ENCODE measurements around the gene AGXT. TPM values are rescaled to one million over a fixed set of nuclear protein-coding genes. Genes with fewer than 3 reads are reported as not detected.

Gene AGXT
- total RNA-seq, 1 donor from 2014 or later: not detected

DNA sequence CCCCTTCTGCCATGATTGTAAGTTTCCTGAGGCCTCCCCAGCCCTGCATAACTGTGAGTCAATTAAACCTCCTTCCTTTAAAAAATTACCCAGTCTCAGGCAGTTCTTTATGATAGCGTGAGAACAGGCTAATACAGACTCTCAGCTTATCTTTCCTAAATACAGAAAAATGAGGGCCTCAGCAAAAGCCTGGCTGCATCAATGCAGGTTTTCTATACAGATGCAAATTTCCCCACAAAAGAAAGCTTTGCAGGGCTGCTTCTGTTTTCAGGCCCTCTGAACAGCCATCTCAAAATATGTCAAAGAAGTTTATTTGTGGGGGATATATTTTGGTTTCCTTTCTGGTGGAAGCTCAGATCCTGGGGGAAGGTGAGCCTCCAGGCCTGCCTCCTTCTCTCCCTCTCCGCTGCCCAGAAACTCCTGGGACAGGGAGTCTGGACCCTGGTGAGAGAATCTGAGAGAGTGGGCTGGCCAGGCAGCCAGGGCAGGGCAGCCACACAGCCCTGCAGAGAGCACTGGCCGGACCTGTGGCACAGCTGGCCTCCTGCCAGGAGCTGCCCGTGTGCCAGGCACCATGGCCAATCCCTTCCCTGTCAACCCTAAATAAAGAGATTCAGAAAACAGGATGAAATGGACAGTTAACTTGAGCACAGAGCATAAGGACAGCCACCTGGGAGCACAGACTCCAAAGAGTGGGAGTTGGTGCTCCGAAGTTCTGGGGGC, 21.6 kb upstream of the AGXT start:
- TF ChIP-seq, protein P1, sequence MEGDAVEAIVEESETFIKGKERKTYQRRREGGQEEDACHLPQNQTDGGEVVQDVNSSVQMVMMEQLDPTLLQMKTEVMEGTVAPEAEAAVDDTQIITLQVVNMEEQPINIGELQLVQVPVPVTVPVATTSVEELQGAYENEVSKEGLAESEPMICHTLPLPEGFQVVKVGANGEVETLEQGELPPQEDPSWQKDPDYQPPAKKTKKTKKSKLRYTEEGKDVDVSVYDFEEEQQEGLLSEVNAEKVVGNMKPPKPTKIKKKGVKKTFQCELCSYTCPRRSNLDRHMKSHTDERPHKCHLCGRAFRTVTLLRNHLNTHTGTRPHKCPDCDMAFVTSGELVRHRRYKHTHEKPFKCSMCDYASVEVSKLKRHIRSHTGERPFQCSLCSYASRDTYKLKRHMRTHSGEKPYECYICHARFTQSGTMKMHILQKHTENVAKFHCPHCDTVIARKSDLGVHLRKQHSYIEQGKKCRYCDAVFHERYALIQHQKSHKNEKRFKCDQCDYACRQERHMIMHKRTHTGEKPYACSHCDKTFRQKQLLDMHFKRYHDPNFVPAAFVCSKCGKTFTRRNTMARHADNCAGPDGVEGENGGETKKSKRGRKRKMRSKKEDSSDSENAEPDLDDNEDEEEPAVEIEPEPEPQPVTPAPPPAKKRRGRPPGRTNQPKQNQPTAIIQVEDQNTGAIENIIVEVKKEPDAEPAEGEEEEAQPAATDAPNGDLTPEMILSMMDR (IDR thresholded peaks at IDR 0.05; ENCODE audit: borderline replicate concordance): no peak
- H3K4me1 ChIP-seq: peaks cover 4% of the 10 kb centered on the region
- H3K36me3 ChIP-seq: no peaks in the 10 kb centered on the region
- no peak overlapping the region for H3K4me3 ChIP-seq
- H3K27me3 ChIP-seq (ENCODE audit: low read depth): peaks cover 16% of the 10 kb centered on the region
- no peaks in the 10 kb centered on the region for H3K9me3 ChIP-seq (replicated peaks)
- H3K27ac ChIP-seq (replicated peaks): no peak overlapping the region
- no peak for DNase-seq
- intact Hi-C loops (cut with micrococcal nuclease): loop anchor here (10.0 kb wide), 1 partner anchor 1832 kb away; no protein-coding TSS in a partner anchor

DNA sequence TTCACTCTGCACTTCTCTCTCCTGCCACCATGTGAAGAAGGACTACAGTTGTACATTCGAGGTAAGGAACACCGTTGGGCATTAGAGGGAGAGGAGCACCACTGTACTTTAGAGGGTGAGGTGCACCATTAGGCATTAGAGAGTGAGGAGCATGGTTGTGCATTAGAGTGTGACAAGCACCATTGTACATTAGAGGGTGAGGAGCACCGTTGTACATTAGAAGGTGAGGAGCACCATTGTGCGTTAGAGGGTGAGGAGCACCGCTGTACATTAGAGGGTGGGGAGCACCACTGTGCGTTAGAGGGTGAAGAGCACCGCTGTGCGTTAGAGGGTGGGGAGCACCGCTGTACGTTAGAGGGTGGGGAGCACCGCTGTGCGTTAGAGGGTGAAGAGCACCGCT, 20.8 kb upstream of the AGXT start:
- H3K36me3 ChIP-seq: no peaks in the 10 kb centered on the region
- TF ChIP-seq, protein P1 (IDR thresholded peaks at IDR 0.05; ENCODE audit: borderline replicate concordance): no peak
- H3K4me1 ChIP-seq: peaks cover 4% of the 10 kb centered on the region
- H3K9me3 ChIP-seq (replicated peaks): no peaks in the 10 kb centered on the region
- intact Hi-C loops (cut with micrococcal nuclease): loop anchor here (10.0 kb wide), 1 partner anchor 1833 kb away; no protein-coding TSS in a partner anchor
- DNase-seq: no peak
- H3K27ac ChIP-seq (replicated peaks): no peak overlapping the region
- H3K4me3 ChIP-seq: no peak overlapping the region
- peaks cover 13% of the 10 kb centered on the region for H3K27me3 ChIP-seq (ENCODE audit: low read depth)

DNA sequence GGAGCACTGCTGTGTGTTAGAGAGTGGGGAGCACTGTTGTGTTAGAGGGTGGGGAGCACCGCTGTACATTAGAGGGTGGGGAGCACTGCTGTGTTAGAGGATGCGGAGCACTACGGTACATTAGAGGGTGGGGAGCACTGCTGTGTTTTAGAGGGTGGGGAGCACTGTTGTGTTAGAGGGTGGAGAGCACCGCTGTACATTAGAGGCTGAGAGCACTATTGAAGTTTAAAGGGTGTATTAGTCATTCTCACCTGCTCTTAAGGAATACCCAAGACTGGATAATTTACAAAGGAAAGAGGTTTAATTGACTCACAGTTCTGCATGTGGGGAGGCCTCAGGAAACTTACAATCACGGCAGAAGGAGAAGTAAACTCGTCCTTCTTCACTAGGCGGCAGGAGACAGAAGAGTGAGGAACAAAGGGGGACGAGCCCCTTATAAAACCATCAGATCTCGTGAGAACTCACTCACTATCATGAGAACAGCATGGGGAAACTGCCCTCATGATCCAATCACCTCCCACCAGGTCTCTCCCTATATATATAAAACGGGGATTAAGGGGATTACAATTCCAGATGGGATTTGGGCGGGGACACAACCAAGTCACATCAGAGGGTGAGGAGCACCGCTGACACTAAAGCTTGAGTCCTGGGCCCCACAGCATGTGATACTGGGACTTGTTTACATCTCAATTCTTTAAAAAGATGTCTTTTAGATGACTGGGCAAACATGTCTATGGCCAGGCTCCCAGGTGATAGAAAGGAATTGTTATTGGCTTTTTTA, 19.5 kb upstream of the AGXT start:
- Histone ChIP-seq H3K27ac (replicated peaks) (no peak overlapping the region), H3K27me3 (ENCODE audit: low read depth) (peaks cover 8% of the 10 kb centered on the region), H3K36me3 (no peaks in the 10 kb centered on the region), H3K9me3 (replicated peaks) (peaks cover 4% of the 10 kb centered on the region), H3K4me3 (no peak overlapping the region), H3K4me1 (peaks cover 4% of the 10 kb centered on the region)
- intact Hi-C loops (cut with micrococcal nuclease): loop anchor here (10.0 kb wide), 1 partner anchor 1834 kb away; no protein-coding TSS in a partner anchor
- DNase-seq: no peak
- TF ChIP-seq, protein P1 (IDR thresholded peaks at IDR 0.05; ENCODE audit: borderline replicate concordance): no peak

DNA sequence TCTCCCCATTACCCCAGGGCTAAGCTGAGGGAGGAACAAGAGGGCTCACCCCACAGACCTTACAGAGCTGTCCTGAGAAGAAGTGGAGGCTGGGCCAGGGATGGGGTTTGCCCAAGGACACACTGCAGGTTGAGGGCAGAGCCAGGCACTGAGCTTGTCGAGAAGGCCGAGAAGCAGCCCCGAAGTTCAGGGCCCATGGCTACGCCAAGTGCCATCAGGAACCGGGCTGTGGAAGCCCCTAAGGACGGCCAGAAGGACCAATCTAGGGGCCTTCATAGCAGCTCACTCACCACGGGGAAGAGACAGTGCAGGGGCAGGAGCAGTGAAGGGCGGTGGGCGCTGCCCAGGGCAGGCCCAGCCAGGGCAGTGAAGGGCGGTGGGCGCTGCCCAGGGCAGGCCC, 18.6 kb upstream of the AGXT start:
- no peak overlapping the region for H3K4me3 ChIP-seq
- intact Hi-C loops (cut with micrococcal nuclease): no loop called here
- no peak overlapping the region for H3K27ac ChIP-seq (replicated peaks)
- TF ChIP-seq, protein P1 (IDR thresholded peaks at IDR 0.05; ENCODE audit: borderline replicate concordance): no peak
- no peak for DNase-seq
- H3K36me3 ChIP-seq: no peaks in the 10 kb centered on the region
- peaks cover 4% of the 10 kb centered on the region for H3K4me1 ChIP-seq
- H3K9me3 ChIP-seq (replicated peaks): peaks cover 13% of the 10 kb centered on the region
- no peaks in the 10 kb centered on the region for H3K27me3 ChIP-seq (ENCODE audit: low read depth)

DNA sequence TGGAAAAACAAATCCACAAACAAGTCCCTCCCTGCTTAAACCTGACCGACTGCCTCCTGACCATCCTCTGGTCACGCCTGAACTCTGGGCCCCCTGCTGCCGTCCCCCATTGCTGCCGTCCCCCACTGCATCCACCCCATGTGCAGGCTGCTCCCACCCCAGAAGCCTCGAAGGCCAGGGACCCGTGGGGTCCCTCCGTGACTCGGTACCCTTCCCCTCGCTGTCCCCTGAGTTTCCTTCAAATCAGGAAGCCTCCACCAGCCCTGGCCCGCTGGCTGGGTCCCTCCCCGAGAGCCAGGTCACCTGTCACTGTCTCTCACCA, 17.9 kb upstream of the AGXT start:
- intact Hi-C loops (cut with micrococcal nuclease): no loop called here
- Histone ChIP-seq H3K27ac (replicated peaks) (no peak overlapping the region), H3K36me3 (no peaks in the 10 kb centered on the region), H3K9me3 (replicated peaks) (peaks cover 13% of the 10 kb centered on the region), H3K4me3 (no peak overlapping the region), H3K27me3 (ENCODE audit: low read depth) (no peaks in the 10 kb centered on the region), H3K4me1 (peaks cover 4% of the 10 kb centered on the region)
- TF ChIP-seq, protein P1 (IDR thresholded peaks at IDR 0.05; ENCODE audit: borderline replicate concordance): no peak
- DNase-seq: no peak
